ENCODE data around the gene PHLPP1.

- TF ChIP-seq ESRRG (CRISPR knock-in tag; IDR thresholded peaks at IDR 0.05) (no peak), ZFP30 (CRISPR knock-in tag; IDR thresholded peaks at IDR 0.05) (no peak), BACH2 (CRISPR knock-in tag; IDR thresholded peaks at IDR 0.05; ENCODE audit: borderline replicate concordance) (no peak), ISL1 (CRISPR knock-in tag; IDR thresholded peaks at IDR 0.05) (no peak), OSR1 (CRISPR knock-in tag; IDR thresholded peaks at IDR 0.05) (no peak), ZC3H10 (CRISPR knock-in tag; IDR thresholded peaks at IDR 0.05) (no peak), TOX (CRISPR knock-in tag; IDR thresholded peaks at IDR 0.05; ENCODE audit: borderline replicate concordance) (0 out of 2 replicates have a peak, but pooled peaks have one; percentile 18), PATZ1 (CRISPR knock-in tag; IDR thresholded peaks at IDR 0.05; ENCODE audit: borderline replicate concordance) (no peak), SNAI2 (CRISPR knock-in tag; IDR thresholded peaks at IDR 0.05) (no peak), ARNTL (CRISPR knock-in tag; IDR thresholded peaks at IDR 0.05; ENCODE audit: borderline replicate concordance, low read depth) (no peak), ZFP3 (CRISPR knock-in tag; IDR thresholded peaks at IDR 0.05) (no peak)
- TF ChIP-seq, protein P1, sequence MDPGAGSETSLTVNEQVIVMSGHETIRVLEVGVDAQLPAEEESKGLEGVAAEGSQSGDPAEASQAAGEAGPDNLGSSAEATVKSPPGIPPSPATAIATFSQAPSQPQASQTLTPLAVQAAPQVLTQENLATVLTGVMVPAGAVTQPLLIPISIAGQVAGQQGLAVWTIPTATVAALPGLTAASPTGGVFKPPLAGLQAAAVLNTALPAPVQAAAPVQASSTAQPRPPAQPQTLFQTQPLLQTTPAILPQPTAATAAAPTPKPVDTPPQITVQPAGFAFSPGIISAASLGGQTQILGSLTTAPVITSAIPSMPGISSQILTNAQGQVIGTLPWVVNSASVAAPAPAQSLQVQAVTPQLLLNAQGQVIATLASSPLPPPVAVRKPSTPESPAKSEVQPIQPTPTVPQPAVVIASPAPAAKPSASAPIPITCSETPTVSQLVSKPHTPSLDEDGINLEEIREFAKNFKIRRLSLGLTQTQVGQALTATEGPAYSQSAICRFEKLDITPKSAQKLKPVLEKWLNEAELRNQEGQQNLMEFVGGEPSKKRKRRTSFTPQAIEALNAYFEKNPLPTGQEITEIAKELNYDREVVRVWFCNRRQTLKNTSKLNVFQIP (CRISPR knock-in tag; IDR thresholded peaks at IDR 0.05; ENCODE audit: borderline replicate concordance, low read depth) = no peak
Observed at GRCh38 chr18:62881509-62882016, 166.2 kb downstream of the PHLPP1 start.

All from SK-N-SH treated with all-trans-retinoic acid at 6 μM for 48 hours (cell line).